Bone marrow (tissue), 2 donors: ENCODE results near the gene SEMA6C.
"Not testable (repeated sequence)": the region's sequence is repeated elsewhere in the genome, so short reads cannot be mapped to it uniquely, and the experiment has no call there.

ENCODE experiments used
- DNase-seq, 2 donors: peaks; one replicate each; lab custom pipeline; 2025; lab: John Stamatoyannopoulos, UW

The SEMA6C gene

GRCh38 chr1:151146412-151147131 is at the start of gene SEMA6C:
Gene SEMA6C (minus strand): TSS chr1:151146631. CDS start chr1:151142621, 4,010 bp downstream.
- peak; percentile 60 to 80 for DNase-seq

- DNase-seq = not testable (repeated sequence)
Observed at GRCh38 chr1:151194894-151195594, 48.6 kb upstream of the SEMA6C start.

GRCh38 chr1:151193856-151194255 is 47.4 kb upstream of the SEMA6C start:
- DNase-seq = no peak

- DNase-seq = no peak
Observed at GRCh38 chr1:151193304-151193703, 46.9 kb upstream of the SEMA6C start.

- no peak for DNase-seq
Observed at GRCh38 chr1:151192047-151192446, 45.6 kb upstream of the SEMA6C start.

- DNase-seq = peak; percentile 56 to 86
Observed at GRCh38 chr1:151189637-151190445, 43.4 kb upstream of the SEMA6C start, which contains the start of gene VPS72. Gene VPS72 (minus strand): TSS chr1:151190197. CDS start chr1:151190121, 76 bp downstream.

- not testable (repeated sequence) for DNase-seq
Observed at GRCh38 chr1:151188667-151189066, 42.2 kb upstream of the SEMA6C start.

- no peak for DNase-seq
Observed at GRCh38 chr1:151187205-151187604, 40.8 kb upstream of the SEMA6C start.

GRCh38 chr1:151184211-151184610 is 37.8 kb upstream of the SEMA6C start:
- DNase-seq = no peak

- DNase-seq = no peak
Observed at GRCh38 chr1:151176514-151177045, 30.1 kb upstream of the SEMA6C start.

- DNase-seq = peak in 1 of 2 donors; percentile 51
Observed at GRCh38 chr1:151175863-151176262, 29.4 kb upstream of the SEMA6C start, which contains the start of gene TMOD4. Gene TMOD4 (minus strand): TSS chr1:151175981. CDS start chr1:151174875, 1,106 bp downstream.

- no peak for DNase-seq
Observed at GRCh38 chr1:151175041-151175741, 28.8 kb upstream of the SEMA6C start.

GRCh38 chr1:151171190-151171589 is 24.8 kb upstream of the SEMA6C start:
- DNase-seq = no peak

- DNase-seq = no peak
Observed at GRCh38 chr1:151167116-151167515, 20.7 kb upstream of the SEMA6C start.

GRCh38 chr1:151166505-151166956 is 20.1 kb upstream of the SEMA6C start:
- DNase-seq = no peak

GRCh38 chr1:151165738-151166504 is 19.5 kb upstream of the SEMA6C start, which contains the start of the genes LYSMD1 and SCNM1:
Gene LYSMD1 (minus strand): TSS chr1:151165902. CDS start chr1:151165258, 644 bp downstream.
Gene SCNM1 (plus strand): TSS chr1:151166144. CDS start chr1:151166153, 9 bp downstream.
- DNase-seq = peak; percentile 85 to 97

- no peak for DNase-seq
Observed at GRCh38 chr1:151165281-151165737, 18.9 kb upstream of the SEMA6C start.

GRCh38 chr1:151164732-151165280 is 18.4 kb upstream of the SEMA6C start:
- no peak for DNase-seq

GRCh38 chr1:151159373-151159772 is 12.9 kb upstream of the SEMA6C start:
- no peak for DNase-seq

GRCh38 chr1:151158751-151159251 is 12.4 kb upstream of the SEMA6C start:
- DNase-seq = no peak
